ENCODE measurements around the gene BMPR1A. TPM values are rescaled to one million over a fixed set of nuclear protein-coding genes. Genes with fewer than 3 reads are reported as not detected.

BMPR1A gene
- total RNA-seq, 2 donors from 2014 or later: 37.4 to 50.9 TPM

GRCh38 chr10:86779220-86780017 lies 23.0 kb downstream of the BMPR1A start:
- DNase-seq: no peak
- Histone ChIP-seq H3K4me3 (no peak overlapping the region), H3K36me3 (no peaks in the 10 kb centered on the region), H3K27ac (no peak overlapping the region), H3K9me3 (no peaks in the 10 kb centered on the region), H3K4me1 (no peaks in the 10 kb centered on the region), H3K27me3 (no peaks in the 10 kb centered on the region), H3K9ac (ENCODE audit: low read depth in 2 of 2, low read length in 2 of 2) (no peak overlapping the region)
- intact Hi-C loops (cut with DNase I): no loop called here
- no peak for TF ChIP-seq CTCF (IDR thresholded peaks at IDR 0.05)

- H3K4me3 ChIP-seq: no peak overlapping the region
- H3K27me3 ChIP-seq: no peaks in the 10 kb centered on the region
- H3K36me3 ChIP-seq: no peaks in the 10 kb centered on the region
- intact Hi-C loops (cut with DNase I): no loop called here
- no peaks in the 10 kb centered on the region for H3K4me1 ChIP-seq
- H3K27ac ChIP-seq: no peak overlapping the region
- no peak overlapping the region for H3K9ac ChIP-seq (ENCODE audit: low read depth in 2 of 2, low read length in 2 of 2)
- no peak for DNase-seq
- TF ChIP-seq CTCF (IDR thresholded peaks at IDR 0.05): no peak
- H3K9me3 ChIP-seq: no peaks in the 10 kb centered on the region
These were observed 26.4 kb downstream of the BMPR1A start for GRCh38 chr10:86782701-86783418.

DNA sequence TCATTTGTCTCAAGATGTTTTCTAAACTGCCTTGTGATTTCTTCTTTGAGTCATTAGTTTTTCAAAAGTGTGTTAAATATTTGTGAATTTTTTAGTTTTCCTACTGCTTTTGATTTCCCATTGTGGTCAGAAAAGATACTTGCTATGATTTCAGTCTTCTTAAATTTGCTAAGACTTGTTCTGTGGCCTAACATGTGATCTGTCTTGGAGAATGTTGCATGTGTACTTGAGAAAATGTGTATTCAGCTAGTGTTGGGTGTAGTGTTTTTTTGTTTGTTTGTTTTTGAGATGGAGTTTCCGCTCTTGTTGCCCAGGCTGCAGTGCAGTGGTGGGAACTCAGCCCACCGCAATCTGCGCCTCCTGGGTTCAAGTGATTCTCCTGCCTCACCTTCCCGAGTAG lies 28.6 kb downstream of the BMPR1A start:
- no peak for DNase-seq
- intact Hi-C loops (cut with DNase I): no loop called here
- no peak for TF ChIP-seq CTCF (IDR thresholded peaks at IDR 0.05)
- Histone ChIP-seq H3K4me1 (no peaks in the 10 kb centered on the region), H3K9me3 (no peaks in the 10 kb centered on the region), H3K4me3 (no peak overlapping the region), H3K9ac (ENCODE audit: low read depth in 2 of 2, low read length in 2 of 2) (no peak overlapping the region), H3K36me3 (no peaks in the 10 kb centered on the region), H3K27ac (no peak overlapping the region), H3K27me3 (no peaks in the 10 kb centered on the region)

DNA sequence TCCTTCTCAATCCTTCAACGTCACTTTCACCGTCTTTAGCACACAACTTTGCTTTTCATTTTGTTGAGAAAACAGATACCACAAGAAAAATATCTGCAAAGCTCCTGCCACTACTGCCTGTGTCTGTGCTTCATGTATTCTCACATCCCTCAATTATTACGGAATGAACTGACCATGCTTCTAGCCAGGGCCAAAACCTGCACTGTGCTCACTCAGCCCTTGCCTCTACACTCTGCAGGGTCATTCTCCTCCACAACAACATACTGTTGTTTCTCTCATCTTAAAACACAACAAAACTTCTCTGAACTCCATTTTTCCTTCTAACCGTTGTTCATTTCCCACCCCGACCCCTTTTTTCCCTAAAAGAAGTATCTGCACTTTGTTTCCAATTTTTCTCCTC lies 29.5 kb downstream of the BMPR1A start:
- H3K27ac ChIP-seq: peak overlapping the region; percentile 1

GRCh38 chr10:86786368-86786767 lies 29.9 kb downstream of the BMPR1A start:
- Histone ChIP-seq H3K4me3 (no peak overlapping the region), H3K27me3 (no peaks in the 10 kb centered on the region), H3K27ac (peak overlapping the region; percentile 1), H3K9ac (ENCODE audit: low read depth in 2 of 2, low read length in 2 of 2) (peak overlapping the region in 1 of 2 donors; percentile 9), H3K4me1 (no peaks in the 10 kb centered on the region), H3K9me3 (no peaks in the 10 kb centered on the region), H3K36me3 (no peaks in the 10 kb centered on the region)
- intact Hi-C loops (cut with DNase I): no loop called here
- no peak for DNase-seq
- no peak for TF ChIP-seq CTCF (IDR thresholded peaks at IDR 0.05)

More for the DNA sequence above, 29.5 kb downstream of the BMPR1A start:
- intact Hi-C loops (cut with DNase I): no loop called here
- Histone ChIP-seq H3K36me3 (no peaks in the 10 kb centered on the region), H3K27me3 (no peaks in the 10 kb centered on the region), H3K4me3 (no peak overlapping the region), H3K4me1 (no peaks in the 10 kb centered on the region), H3K9ac (ENCODE audit: low read depth in 2 of 2, low read length in 2 of 2) (peak overlapping the region in 1 of 2 donors; percentile 3), H3K9me3 (no peaks in the 10 kb centered on the region)
- DNase-seq: no peak
- TF ChIP-seq CTCF (IDR thresholded peaks at IDR 0.05): no peak
